AG08396 (cell line): ENCODE measurements around the gene SRGAP3.

Experiments used
- DNase-seq: peaks from one replicate; pipeline ENCODE4 v3.0.0; 2012; ENCODE audit warnings: low spot score, mixed read lengths

Gene SRGAP3

DNA sequence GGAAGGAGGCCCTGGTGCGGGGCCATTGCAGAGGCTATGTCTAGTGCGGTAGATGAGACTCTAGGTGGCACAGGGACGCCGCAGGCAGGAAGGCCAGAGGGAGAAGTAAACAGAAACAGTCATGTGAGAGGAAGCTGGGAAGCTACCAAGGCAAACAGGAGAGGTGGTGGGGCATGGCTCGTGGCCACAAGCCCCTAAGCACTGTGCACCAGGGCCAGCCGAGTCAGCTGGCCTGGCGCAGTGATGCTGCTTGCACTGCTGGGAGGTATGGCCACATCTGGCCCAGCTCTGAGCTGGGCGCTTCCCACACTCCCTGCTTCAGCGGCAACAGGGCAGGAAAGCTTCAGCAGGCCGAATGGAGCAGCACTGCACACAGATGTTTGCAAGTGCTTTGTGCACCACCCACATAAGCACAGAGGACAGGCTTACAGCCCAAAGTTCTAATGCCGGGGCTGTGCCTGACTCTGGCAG, 76.6 kb downstream of the SRGAP3 start:
- DNase-seq, result no peak

DNA sequence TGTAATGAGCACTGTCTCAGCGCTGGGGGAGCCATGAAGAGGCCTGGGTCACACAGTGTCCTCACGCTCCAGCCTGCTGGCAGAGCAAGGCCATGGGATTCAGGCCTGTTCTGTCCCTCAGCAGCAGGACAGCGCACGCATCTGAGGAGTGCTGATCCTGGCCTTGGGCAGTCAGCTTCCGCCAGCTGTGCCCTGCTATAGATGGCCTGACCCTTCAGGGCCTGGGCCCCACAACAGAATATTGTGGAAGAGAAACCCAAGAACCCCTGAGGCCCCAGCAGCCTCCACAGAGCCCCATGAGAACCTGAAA, 78.6 kb downstream of the SRGAP3 start:
- DNase-seq, result no peak

DNA sequence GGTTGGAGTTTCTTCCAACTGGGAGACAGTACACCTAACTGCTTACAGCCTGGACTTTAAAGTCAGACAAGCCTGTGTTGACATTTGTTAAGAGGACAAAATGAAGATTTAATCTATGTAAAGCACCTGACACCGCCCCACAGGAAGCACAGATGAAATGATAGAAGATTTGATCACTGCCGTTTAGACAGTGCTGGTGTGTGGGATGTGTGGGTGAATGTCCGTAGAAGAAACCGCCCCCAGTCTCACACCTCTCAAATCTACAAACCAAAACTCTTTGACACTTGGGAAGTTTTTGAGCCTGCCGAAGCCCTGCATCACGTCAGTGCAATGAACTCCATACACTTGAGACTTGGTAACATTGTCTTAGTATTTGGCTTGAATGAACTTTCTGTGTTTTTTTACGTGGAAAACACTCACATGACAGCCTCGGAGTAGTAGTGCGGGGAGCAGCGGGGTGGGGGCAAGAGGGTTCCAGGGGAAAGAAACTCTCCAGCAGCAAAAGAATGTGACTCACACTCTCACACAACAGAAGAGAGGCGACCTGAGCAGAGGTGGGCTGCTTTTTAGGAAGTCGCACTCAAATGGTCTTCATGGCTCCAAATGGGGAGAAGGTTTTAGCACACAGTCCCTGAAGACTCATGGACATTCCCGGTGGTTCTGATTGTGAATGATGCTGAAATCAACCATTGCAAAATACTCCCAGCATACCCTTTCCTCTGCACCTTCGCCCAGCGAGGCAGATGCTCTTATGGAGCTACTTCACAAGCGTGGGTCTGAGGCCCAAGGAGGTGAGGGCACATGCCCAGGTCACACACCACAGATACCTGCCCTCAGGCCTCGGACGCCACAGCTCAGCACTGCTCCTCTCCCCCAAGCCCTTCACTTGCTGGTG, 79.2 kb downstream of the SRGAP3 start:
- DNase-seq, result no peak

DNA sequence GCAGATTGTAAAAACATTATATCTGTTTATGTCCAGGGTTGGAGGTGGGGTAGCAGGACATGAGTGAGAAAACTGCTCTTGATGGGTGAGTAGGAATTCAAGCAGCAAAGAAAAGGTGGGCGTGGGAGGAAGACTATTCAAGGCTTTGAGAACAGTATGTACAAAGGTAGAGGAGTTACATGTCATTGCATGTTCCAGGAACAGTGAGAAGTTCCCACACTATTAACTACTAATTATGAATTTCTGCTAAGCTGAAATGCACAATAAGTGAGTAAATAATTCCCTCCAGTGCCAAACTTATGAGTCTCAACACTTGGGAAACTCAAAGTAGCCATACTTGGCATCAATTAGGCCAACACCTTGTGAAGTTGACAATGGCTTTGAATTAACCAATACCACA, 80.1 kb downstream of the SRGAP3 start:
- no peak for DNase-seq

DNA sequence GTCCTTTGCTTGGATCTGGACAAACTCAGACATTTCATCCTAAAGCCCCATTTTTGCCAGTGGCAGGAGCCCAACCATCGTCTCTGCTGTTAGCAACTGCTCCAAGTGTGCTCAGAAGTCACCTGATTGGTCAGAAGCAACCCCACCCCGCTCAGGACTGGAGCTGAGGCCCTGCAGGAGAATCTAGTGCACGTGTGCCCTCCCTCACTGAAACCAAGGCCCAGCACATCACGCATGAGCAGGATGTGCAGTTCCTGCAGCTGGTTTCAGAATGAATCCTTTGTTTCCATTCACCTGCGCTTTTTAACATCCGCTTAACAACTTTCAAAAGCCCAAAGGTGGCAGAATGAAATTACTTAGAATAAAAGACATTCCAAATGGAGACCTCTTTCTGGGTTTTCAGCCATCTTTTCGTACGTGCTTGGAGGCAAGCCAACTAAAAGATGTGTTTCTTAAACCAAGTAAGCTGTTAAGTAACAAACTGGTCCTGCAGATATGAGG, 81.2 kb downstream of the SRGAP3 start:
- no peak for DNase-seq

DNA sequence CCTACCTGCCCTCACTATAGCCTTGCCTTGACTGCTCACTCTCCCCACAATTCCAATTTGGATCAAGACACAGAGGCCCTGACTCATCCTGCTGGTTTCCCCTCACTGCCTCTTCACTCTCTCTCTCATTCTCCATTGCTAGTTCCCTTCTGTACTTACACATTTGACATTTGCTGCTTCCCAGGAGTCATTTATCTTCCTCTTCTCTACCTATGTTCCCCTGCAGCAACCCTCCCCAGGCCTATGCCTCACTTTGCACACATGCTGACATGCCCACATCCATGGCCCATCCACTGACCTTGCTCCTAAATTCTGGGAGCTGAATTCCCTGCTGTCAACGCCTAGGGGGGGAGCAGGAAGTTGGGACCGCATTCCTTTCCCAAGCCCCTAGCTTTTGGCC, 82.2 kb downstream of the SRGAP3 start:
- no peak for DNase-seq

DNA sequence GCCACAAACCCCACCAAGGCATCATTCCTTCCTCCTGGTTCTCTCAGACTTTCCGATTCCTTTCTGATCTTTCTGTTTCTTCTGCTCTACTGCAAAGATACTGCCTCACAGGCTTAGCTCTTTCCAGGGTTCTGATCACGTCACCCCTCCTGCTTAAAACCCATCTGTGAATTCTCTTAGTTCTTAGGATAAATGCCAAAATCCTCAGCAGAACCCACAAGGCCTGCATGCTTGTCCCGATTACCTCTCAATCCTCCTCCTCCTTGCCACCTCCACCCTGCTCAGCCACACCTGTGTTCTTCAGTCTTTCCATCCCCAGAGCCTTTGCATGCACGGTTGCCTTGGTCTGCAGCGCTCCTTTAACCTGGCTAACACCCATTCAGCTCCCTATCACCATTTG, 84.0 kb downstream of the SRGAP3 start:
- DNase-seq, result no peak

DNA sequence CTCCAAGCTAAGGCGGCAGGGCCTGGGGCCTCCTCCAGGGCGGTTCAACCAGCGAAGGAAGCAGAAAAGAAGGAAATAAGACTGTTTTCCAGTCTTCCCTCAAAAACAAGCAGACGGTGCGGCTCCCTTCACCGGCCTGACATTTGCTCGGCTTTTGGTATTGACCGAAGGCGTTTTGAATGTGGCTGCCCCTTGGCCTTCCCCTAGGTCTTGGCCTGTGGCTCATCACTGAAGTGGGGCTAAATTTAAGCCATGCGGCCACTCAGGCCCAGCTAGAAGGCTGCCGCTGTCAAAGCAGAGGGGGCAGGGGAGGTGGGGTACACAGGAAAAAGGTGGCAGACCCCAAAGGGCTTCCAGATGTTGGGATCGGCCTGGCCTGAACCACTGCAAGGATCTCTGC, 86.2 kb downstream of the SRGAP3 start:
- DNase-seq, result no peak

DNA sequence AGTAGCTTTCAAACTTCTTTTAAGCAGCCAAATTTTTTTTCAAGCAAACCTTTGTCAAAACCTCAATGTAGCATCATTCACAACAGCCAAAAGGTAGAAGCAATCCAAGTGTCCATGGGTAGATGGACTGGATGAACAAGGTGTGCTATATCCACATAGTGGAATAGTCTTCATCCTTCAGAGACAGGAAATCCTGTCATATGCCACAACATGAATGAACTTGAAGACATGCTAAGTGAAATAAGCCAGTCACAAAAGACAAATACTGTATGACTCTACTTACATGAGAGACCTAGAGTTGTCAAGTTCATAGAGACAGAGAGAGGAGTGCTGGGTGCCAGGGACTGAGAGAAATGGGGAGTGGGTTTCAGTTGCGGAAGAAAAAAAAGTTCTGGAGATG, 87.6 kb downstream of the SRGAP3 start:
- DNase-seq, result no peak

DNA sequence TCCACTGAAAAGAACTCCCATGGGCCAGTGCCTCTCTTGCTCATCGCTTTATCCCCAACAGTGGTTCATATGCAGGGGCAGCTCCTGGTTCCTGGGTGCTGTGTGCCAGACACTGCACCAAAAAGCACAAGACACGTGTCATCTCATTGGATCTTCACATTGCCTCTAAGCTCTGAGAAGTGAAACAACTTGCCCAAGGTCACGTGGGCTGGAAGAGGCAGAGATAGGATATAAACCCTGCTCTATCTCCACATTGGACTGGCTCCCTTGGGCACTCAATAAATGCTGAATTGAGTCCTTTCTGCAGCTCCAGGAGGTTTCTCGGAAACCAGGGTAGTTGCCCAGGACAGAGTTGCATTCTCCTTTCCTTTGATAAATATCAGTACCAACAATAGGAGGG, 88.1 kb downstream of the SRGAP3 start:
- no peak for DNase-seq

DNA sequence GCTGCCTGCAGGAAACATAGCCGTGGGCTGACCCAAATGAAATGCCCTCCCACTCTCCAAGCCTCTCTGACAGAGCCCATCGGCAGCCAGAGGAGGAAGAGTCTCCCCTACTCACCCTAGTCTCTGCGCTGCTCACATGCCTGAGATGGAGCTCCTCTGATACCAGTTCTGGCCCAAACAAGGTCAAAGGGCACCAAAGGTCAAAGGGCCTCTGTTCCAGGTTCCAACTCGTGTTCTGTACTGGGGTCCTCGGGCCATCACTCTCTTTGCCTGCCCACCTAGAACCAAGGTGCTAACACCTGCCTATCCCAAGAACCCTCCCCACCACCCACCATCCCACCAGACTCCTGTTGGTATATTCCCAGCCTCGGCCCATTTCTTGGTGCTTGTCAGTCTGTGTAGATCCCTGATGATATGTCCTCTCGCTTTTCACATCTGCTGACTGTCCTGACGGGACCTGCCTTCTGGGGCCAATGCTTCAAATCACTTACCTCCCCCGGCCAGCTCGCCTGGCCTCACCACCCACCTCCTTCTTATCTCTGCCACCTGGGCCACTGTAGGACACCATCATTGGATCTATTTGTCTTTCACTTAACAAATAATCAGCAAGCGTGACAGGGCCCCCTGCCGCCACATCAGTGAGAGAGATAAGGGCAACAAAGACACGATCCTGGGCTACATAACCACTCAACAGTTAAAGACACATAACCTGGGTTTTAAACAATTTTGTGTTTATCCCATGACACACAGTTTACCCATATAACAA, 90.4 kb downstream of the SRGAP3 start:
- DNase-seq, result no peak

DNA sequence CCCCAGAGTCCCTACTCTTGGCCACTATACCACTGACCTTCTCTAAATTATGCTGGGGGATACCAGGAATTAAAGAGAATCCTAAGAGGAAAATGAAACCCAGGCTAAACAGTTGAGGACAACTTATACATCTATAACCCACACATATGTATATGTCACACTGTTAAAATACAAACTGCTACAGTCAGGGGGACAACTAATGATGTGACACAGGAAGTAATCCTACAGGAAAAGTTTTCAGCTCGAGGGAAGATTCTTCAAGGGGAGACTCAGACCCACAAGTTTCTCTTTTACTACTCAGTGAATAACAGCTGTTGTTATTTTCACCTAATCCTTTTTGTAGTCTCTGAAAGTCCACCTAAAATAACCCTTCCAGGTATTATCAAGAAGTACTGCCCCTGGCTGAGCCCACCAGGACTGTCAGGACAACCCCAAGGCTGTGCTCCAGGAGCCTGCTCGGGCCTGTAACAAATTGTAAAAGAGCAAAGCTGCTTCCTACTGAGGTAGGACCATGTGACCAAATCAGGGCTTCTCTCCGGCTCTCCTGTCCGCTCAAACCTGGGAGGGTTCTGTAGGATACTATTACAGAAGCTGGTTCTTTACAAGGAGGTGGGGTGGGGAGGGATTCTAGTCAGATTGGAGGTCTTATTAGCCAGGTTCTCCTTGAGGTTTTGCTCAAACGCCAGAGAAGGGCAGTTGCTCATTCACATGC, 91.6 kb downstream of the SRGAP3 start:
- no peak for DNase-seq

DNA sequence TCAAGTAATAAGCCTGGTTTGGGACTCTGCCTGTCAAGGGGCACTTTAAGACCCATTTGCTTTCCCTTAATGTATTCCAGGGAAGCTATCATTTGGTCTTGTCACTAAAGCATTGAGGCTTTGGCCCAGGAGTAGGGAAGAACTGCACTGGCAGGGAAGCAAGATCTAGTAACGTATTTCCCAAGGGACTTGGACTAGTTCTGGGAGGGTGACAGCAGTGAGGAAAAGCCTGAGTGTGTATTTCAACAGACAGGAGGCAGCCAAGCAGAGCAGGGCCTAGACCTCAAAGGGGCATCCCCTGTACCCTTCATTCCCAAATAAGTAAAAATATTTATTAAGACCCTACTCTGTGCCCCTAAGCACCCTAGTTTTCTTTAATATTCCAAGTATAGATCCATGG, 92.8 kb downstream of the SRGAP3 start:
- no peak for DNase-seq

DNA sequence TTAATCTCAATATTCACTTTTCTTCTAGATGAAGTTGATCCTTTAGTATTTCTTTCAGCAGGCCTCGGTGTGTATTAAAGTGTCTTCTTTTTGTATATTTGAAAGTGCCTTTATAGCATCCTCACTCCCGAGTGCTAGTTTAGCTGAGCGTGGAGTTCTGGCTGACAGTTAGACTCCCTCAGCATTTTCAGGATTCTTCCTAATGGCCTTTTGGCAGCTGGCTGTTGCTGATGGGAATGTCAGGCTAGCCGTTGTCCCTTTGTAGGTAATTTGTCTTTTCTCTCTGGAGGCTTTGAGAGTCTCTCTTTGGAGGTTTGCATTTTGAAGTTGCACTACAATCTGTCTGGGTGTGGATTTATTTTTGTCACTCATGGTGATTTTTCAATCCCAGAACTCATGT, 94.4 kb downstream of the SRGAP3 start:
- no peak for DNase-seq

DNA sequence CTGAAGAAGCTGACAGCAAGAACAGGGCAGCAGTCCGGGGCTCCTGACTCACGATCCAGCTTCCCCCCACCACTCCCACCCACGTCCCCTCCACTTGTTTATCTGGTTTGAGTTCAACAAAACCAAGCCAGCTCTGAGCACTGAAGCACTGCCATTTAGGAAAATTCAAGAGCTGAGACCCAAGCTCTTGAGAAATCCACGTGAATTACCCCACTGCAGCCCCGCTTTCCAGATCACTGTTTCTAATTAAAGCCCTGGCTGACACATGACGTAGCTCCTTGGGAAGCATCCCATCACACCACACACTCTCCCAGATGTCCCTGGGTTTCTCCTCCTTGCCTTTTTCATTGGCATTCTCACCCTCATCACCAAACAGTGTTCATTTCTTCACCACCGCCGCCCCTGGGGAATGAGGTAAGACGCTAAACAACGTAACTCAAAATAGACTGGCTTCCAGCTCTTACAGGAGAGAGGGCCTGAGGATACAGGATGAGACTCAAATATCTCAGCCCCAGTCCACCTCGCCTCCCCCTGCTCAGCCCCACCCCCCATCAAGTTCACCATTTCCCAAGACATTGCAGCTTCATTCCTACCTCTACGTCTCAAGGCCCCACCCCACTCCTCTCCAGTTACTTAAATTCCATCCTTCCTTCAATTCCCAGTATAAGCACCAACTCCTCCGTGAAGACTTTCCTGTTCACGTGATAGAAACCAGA, 95.4 kb downstream of the SRGAP3 start:
- peak; percentile 27 for DNase-seq

DNA sequence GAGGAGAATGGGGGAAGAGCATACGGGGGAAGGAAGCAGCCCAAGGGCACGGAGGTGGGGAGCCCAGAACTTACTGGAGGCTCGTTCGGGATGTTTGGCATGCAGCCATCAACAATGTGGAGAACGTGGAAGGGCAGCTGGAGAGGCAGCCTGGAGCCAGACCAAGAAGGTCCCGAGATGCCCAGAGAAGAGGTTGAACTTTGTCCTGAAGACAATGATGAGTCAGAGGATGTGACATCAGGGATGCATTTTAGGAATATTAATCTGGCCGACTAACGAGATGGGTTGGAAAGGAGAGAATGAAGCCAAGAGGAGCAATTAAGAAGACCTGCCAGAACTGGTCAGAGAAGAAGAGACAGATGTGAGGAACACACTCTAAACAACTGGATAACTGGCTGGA, 98.2 kb downstream of the SRGAP3 start:
- DNase-seq, result no peak

DNA sequence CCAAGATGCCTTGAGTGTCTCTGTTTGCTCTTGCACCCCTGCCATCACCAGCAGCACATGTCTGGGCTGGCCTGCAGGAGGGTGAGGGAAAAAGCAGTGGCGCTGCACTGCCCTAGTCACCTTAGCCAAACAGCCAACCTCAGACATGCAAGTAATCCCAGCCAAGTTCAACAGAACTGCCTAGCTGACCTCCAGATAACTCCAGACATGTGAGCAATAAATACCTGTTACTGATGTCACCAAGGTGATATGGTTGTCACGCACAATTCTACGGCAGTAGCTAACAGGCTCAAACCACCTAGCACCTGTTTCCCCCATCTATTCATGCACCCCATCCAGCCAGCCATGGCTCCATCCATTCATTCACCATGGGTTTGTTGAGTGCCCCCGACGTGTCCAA, 99.9 kb downstream of the SRGAP3 start:
- no peak for DNase-seq

DNA sequence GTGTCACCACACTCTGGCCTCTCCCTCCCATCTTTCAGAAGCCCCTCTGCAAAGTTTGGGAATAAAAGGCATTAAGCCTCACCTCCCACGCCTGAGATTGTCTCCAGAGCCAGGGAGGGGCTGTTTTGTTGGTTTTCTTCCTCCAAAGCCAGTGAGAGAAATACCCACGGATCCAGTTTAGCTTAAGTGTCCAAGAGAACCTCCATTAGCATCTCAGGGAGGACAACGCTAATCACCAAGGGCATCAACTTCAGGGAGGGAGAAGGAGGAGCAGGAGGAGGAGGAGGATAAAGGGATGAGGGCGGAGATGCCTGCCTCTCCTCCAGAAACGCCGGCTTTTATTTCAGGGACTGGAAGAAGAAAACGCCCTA, 101.6 kb downstream of the SRGAP3 start:
- no peak for DNase-seq

DNA sequence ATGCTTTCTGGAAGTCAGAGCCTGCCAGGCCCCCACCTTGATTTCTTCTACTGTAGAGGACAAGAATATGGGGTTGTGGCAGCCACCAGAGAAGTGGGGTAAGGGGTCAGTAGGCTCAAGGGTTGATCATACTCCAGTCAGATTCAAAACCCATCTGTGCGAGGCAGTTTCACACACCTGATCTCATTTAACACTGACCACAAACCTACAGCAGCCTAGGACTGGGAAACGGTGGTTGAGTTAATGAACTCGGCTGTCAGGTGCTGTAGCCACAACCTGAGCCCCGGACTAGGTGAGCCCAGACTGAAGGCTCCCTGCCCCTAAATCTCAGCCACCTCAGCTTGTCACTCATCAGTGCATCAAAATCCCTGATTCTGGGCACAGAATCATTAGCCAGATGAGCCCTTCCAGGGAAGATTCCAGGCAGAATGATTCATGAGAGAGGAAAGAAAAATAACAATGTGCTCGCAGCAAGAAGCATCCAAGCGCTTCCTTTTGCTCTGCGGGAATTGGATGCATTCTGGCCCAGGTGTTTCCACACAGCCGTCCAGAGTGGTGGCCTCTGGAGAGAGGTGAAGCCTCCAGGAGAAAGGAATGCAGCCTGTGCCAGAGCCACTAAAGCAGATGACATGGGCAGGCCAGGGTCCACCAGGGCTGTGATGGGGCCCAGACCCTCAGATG, 102.1 kb downstream of the SRGAP3 start:
- no peak for DNase-seq

DNA sequence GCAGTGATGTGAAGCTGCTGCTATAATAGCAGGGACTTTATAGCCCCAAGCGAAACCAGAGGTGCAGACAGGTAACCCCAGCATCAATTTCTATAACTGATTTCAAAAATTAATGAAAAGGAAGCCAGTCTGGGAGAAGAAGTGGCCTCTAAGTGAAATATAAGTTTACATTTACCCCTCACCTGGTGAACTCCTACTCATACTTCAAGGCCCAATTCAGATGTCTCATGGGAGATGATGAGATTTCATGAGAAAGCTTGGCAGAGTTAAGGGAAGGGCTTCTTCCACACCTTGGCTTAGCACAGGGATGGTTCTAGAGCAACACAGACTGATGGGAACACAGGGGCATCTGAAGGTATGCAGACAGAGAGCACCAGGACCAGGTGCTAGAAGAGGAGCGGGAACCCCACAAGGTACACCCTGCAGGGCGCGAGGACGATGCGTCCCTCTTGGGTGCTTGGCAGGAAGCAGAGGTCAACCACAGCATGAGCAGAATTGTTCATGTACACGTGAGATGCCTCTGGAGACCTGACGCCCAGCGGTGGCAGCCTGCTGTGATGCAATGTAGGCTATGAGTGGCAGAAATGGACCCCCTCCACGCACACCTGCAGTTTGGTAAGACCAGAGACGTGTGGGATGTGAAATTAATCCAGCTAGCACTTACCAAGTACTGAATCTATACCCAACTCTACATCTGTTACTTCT, 102.9 kb downstream of the SRGAP3 start:
- DNase-seq, result no peak

DNA sequence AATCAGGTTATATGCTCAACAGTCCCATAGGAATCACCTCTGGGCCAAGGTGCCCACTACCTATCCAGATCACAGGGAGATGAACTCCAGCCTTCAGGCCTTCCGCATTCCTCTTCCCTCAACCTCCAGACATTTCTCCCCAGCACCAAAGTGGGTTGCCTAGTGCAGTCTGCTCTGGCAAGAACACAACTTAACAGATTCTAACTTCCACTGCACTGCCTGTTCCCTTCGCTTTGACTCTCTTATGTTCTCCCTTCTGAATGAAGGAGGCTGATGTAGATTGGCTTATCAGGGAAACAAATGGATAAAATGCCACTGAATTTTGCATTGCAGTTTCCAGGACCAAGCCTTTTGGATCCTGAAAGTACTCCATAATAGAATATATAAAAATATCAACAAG, 106.3 kb downstream of the SRGAP3 start:
- no peak for DNase-seq
